ENCODE results near the gene MUCL3. TPM values are rescaled to one million over a fixed set of nuclear protein-coding genes. Genes with fewer than 3 reads are reported as not detected.

MUCL3 gene
- total and polyA plus RNA-seq, 2 of the 8 experiments (the other 6 are each of a cell fraction or from before 2014, with no cell fraction given) = 0.15 to 0.37 TPM

DNA sequence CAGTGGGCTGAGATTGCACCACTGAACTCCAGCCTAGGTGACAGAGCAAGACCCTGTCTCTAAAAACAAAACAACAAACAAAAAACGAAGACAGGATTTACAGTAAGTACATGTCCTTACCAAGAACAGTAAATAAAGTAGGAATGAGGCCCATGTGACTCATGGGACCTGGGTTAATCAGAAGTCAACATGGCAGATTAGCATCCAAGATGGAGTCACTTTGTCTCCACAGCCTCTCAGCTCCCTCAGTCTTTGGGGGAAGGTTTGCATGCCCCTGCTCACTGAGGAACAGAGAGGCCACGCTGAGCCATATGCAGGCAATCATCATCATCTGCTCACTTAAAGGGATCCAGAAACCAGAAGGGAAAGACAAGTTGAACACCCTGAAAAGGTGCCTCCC lies 61.7 kb downstream of the MUCL3 start:
- ChIA-PET POLR2A (ENCODE audit: partially characterized antibody) (interaction anchor here (1.3 kb wide), 1 partner anchor 15 kb away, joined by 3 read pairs; no protein-coding TSS in a partner anchor), CTCF (ENCODE audit: partially characterized antibody) (interaction anchor here (0.9 to 2.6 kb wide), 5 partner anchors 31 to 106 kb away, joined by 3 to 8 read pairs (median 4); no protein-coding TSS in a partner anchor)
- FAIRE-seq (no peak), DNase-seq (ENCODE audit: low read depth in 1 of 2, low spot score in 2 of 2) (no peak)
- Histone ChIP-seq H3K27ac (ENCODE audit: low read depth, low read length) (no peak overlapping the region), H4K5ac (ENCODE audit: insufficient read length, low read depth, low read length) (no peak overlapping the region), H3K14ac (ENCODE audit: insufficient read length) (no peak overlapping the region), H2AK5ac (ENCODE audit: low read depth, low read length) (no peak overlapping the region), H3K4me2 (ENCODE audit: insufficient read depth in 1 of 2, low read depth in 2 of 2, low read length in 2 of 2) (no peak overlapping the region), H2BK20ac (ENCODE audit: low read length) (no peak overlapping the region), H4K20me1 (replicated peaks in 1 of 2; ENCODE audit: control insufficient read depth in 1 of 2, insufficient read depth in 2 of 2, low read length in 2 of 2) (no peaks in the 10 kb centered on the region), H3K4me1 (replicated peaks in 1 of 4; ENCODE audit: control insufficient read depth in 3 of 4, insufficient read depth in 4 of 4, low read length in 3 of 4) (no peaks in the 10 kb centered on the region), H3K27me3 (replicated peaks in 1 of 4; ENCODE audit: control insufficient read depth in 3 of 4, extremely low read depth in 1 of 4, insufficient read depth in 3 of 4, low read length in 3 of 4) (no peaks in the 10 kb centered on the region), H3K9ac (replicated peaks in 1 of 4; ENCODE audit: extremely low read depth in 1 of 4, low read depth in 3 of 4, low read length in 3 of 4) (no peak overlapping the region), H3K4me3 (ENCODE audit: extremely low read depth in 1 of 4, insufficient read depth in 2 of 4, low read depth in 3 of 4, low read length in 4 of 4) (no peak overlapping the region), H3K18ac (ENCODE audit: extremely low read depth, low read length) (no peak overlapping the region), H2BK120ac (replicated peaks; ENCODE audit: low read depth, low read length) (no peak overlapping the region), H2BK15ac (ENCODE audit: low read length) (no peak overlapping the region; the same call in 1 of the 2 replicates), H3K36me3 (ENCODE audit: control insufficient read depth in 2 of 4, insufficient read depth in 4 of 4, low read length in 3 of 4) (no peaks in the 10 kb centered on the region), H3K23ac (ENCODE audit: insufficient read length) (no peak overlapping the region), H3K23me2 (ENCODE audit: low read depth, low read length) (no peaks in the 10 kb centered on the region), H2AFZ (ENCODE audit: low read length) (peak overlapping the region; percentile 5; the same call in 1 of the 2 replicates), H3K9me3 (ENCODE audit: insufficient read depth in 2 of 2, low read depth in 1 of 2, low read length in 1 of 2) (no peaks in the 10 kb centered on the region), H3K79me2 (ENCODE audit: control insufficient read depth in 1 of 2, insufficient read depth in 2 of 2, low read length in 2 of 2) (no peaks in the 10 kb centered on the region), H4K91ac (replicated peaks; ENCODE audit: insufficient read length, low read length) (no peak overlapping the region), H3K4ac (replicated peaks; ENCODE audit: insufficient read length, low read depth, low read length) (no peak overlapping the region), H4K8ac (ENCODE audit: extremely low read depth, insufficient read depth, low read length) (no peak overlapping the region), H3K56ac (replicated peaks; ENCODE audit: insufficient read length, low read depth, low read length) (no peak overlapping the region), H2BK5ac (ENCODE audit: low read depth, low read length) (no peak overlapping the region), H3K79me1 (ENCODE audit: low read depth, low read length) (no peaks in the 10 kb centered on the region), H2BK12ac (ENCODE audit: low read depth, low read length) (no peak overlapping the region)
- TF ChIP-seq SP2 (IDR thresholded peaks at IDR 0.05; ENCODE audit: low read length) = no peak
- no peak for TF ChIP-seq GABPA (IDR thresholded peaks at IDR 0.05; ENCODE audit: borderline replicate concordance, insufficient read depth, low read length)
- no peak for TF ChIP-seq CBX5 (IDR thresholded peaks at IDR 0.05; ENCODE audit: low read depth, low read length)
- no peak for TF ChIP-seq MAFK (IDR thresholded peaks at IDR 0.05; ENCODE audit: low read depth, low read length)
- TF ChIP-seq EP300 (IDR thresholded peaks at IDR 0.05; ENCODE audit: borderline replicate concordance in 1 of 2, low read depth in 2 of 2, low read length in 2 of 2) = no peak
- no peak for TF ChIP-seq SIRT6 (IDR thresholded peaks at IDR 0.05; ENCODE audit: low read length)
- 63% methylated on average over 2 of the region's 2 CpGs; no CpG with 5 or more reads in 1 of the 2 experiments for WGBS, 2 experiments (ENCODE audit: extremely low coverage in 1 of 2, insufficient coverage in 1 of 2, insufficient read length in 1 of 2, insufficient replicate concordance in 2 of 2, low coverage in 1 of 2, low lambda C conversion rate in 2 of 2, missing lambda C conversion rate in 1 of 2)

Data from H1 (cell line).